K562 (cell line): ENCODE results near the gene MSRB2. TPM values are rescaled to one million over a fixed set of nuclear protein-coding genes. Genes with fewer than 3 reads are reported as not detected.

Source experiments
- CBX2 ChIP-seq: fragments of 200-600 bp; sonication (generic); IDR thresholded peaks from one replicate; pipeline ENCODE4 v1.6.1; 2012; ENCODE audit warnings: mild to moderate bottlenecking, low read length, inconsistent platforms; ENCODE audit not compliant: insufficient read depth, poor library complexity, severe bottlenecking
- ELF1 ChIP-seq: fragments of 200-800 bp; sonication (Bioruptor generic); IDR thresholded peaks from 2 replicates; pipeline ENCODE4 v1.6.1; 2016; ENCODE audit warnings: missing genetic modification characterization, missing compliant biosample characterization
- GTF2F1 ChIP-seq: IDR thresholded peaks from 2 replicates; pipeline ENCODE4 v1.6.1; 2011; ENCODE audit warnings: low read depth, low read length, improper control_type of control experiment
- HDAC1 ChIP-seq, 2 experiments: fragments of 450-650 bp; IDR thresholded peaks; 2 replicates each; pipeline ENCODE4 v1.6.1; 2016 to 2017; ENCODE audit warnings: inconsistent platforms in 1 of 2, mild to moderate bottlenecking in 1 of 2, moderate library complexity in 1 of 2
- HDGF ChIP-seq: fragments of 450-650 bp; IDR thresholded peaks from 2 replicates; pipeline ENCODE4 v1.6.1; 2016
- IRF2 ChIP-seq: sonication (generic); formaldehyde crosslinking; IDR thresholded peaks from 2 replicates; pipeline ENCODE4 v1.8.1; 2022; ENCODE audit warnings: mild to moderate bottlenecking, missing genetic modification reagents
- KDM1A ChIP-seq, 2 experiments: fragments of 450-650 bp; IDR thresholded peaks; 2 replicates each; pipeline ENCODE4 v1.6.1; 2016; ENCODE audit warnings: mild to moderate bottlenecking in 2 of 2
- KLF10 ChIP-seq: fragments of 250-450 bp; sonication (Bioruptor Pico); IDR thresholded peaks from 2 replicates; pipeline ENCODE4 v1.6.1; 2021; ENCODE audit warnings: matching md5 sums
- MCM7 ChIP-seq, 2 experiments: fragments of 450-650 bp; IDR thresholded peaks; 2 replicates each; pipeline ENCODE4 v1.6.1; 2016 to 2018
- MTA1 ChIP-seq: fragments of 450-650 bp; IDR thresholded peaks from 2 replicates; pipeline ENCODE4 v1.6.1; 2017; ENCODE audit warnings: borderline replicate concordance
- MTF1 ChIP-seq: fragments of 250-450 bp; sonication (Bioruptor Pico); IDR thresholded peaks from 2 replicates; pipeline ENCODE4 v1.9.0; 2021; ENCODE audit warnings: moderate library complexity, mild to moderate bottlenecking, inconsistent platforms, borderline replicate concordance
- NELFE ChIP-seq: IDR thresholded peaks from 2 replicates; pipeline ENCODE4 v1.6.1; 2011; ENCODE audit warnings: mild to moderate bottlenecking; ENCODE audit not compliant: insufficient read depth, insufficient read length
- PHB2 ChIP-seq: fragments of 450-650 bp; IDR thresholded peaks from 2 replicates; pipeline ENCODE4 v1.6.1; 2017; ENCODE audit warnings: low read depth
- POLR2B ChIP-seq: fragments of 450-650 bp; IDR thresholded peaks from 2 replicates; pipeline ENCODE4 v1.6.1; 2018; ENCODE audit warnings: low read depth; ENCODE audit not compliant: partially characterized antibody
- POU5F1 ChIP-seq: fragments of 150-350 bp; IDR thresholded peaks from 2 replicates; pipeline ENCODE4 v1.6.1; 2014; ENCODE audit warnings: borderline replicate concordance, low read length, low read depth, mild to moderate bottlenecking; ENCODE audit not compliant: partially characterized antibody
- SAFB2 ChIP-seq: fragments of 200-400 bp; formaldehyde crosslinking; IDR thresholded peaks from 2 replicates; pipeline ENCODE4 v1.6.1; 2018; ENCODE audit warnings: borderline replicate concordance, low read length, low read depth, moderate library complexity; ENCODE audit not compliant: severe bottlenecking
- SMARCB1 ChIP-seq: IDR thresholded peaks from 2 replicates; pipeline ENCODE4 v1.6.1; 2011; ENCODE audit warnings: improper control_type of control experiment, low read depth; ENCODE audit not compliant: insufficient read length
- STAT5B ChIP-seq: fragments of 250-450 bp; sonication (Bioruptor Pico); IDR thresholded peaks from 2 replicates; pipeline ENCODE4 v1.8.0; 2021; ENCODE audit warnings: mild to moderate bottlenecking, inconsistent platforms
- SUPT5H ChIP-seq: fragments of 450-650 bp; IDR thresholded peaks from 2 replicates; pipeline ENCODE4 v1.6.1; 2016
- ZBTB7A ChIP-seq: IDR thresholded peaks from 2 replicates; pipeline ENCODE4 v1.6.1; 2011; ENCODE audit warnings: low read depth, mild to moderate bottlenecking, low read length, moderate library complexity, borderline replicate concordance; ENCODE audit not compliant: control insufficient read depth
- ZNF274 ChIP-seq: IDR thresholded peaks from 2 replicates; pipeline ENCODE4 v1.6.1; 2011; ENCODE audit warnings: low read depth, mild to moderate bottlenecking, low read length, moderate library complexity, borderline replicate concordance
- ZNF347 ChIP-seq: fragments of 450-650 bp; formaldehyde crosslinking; IDR thresholded peaks from 2 replicates; pipeline ENCODE4 v1.4.0; 2020; ENCODE audit warnings: low read depth, mild to moderate bottlenecking, moderate library complexity
- ZNF551 ChIP-seq: fragments of 250-450 bp; sonication (Bioruptor Pico); IDR thresholded peaks from 2 replicates; pipeline ENCODE4 v1.5.0; 2021; ENCODE audit warnings: mild to moderate bottlenecking, moderate library complexity
- ZNF57 ChIP-seq: fragments of 450-650 bp; formaldehyde crosslinking; IDR thresholded peaks from 2 replicates; pipeline ENCODE4 v1.4.0; 2020; ENCODE audit warnings: mild to moderate bottlenecking, moderate library complexity
- polyA plus RNA-seq, 8 experiments: library from polyadenylated mRNA; depleted of rRNA in 4 of 8; stranded (reverse) in 5 of 8; unstranded in 3 of 8; fragments of >200 nt; fragmentation: Nextera tagmentation in 2 of 8; fragmentation: Illumina TruSeq in 1 of 8; extraction: Ambion mirVana in 2 of 8; extraction: Trizol in 1 of 8; gene quantifications; 2 replicates each; pipeline versions ENCODE4 v1.2.1 to v1.2.3, GENCODE V29; 2011 to 2014; ENCODE audit warnings: inconsistent platforms in 1 of 8, missing spikeins in 1 of 8
- total RNA-seq, 7 experiments: library from RNA; depleted of rRNA in 6 of 7; stranded (reverse); fragments of >200 nt in 6 of 7; fragmentation: Illumina TruSeq in 2 of 7; extraction: Trizol in 2 of 7; gene quantifications; 2 replicates each; pipeline versions ENCODE4 v1.2.1 to v1.2.3, GENCODE V29; 2011 to 2021; ENCODE audit warnings: low replicate concordance in 1 of 7
- TF ChIP-seq, protein P1 (sequence below): sonication (generic); formaldehyde crosslinking; IDR thresholded peaks from 2 replicates; pipeline ENCODE4 v1.8.1; 2023; ENCODE audit warnings: missing genetic modification reagents, mild to moderate bottlenecking, borderline replicate concordance

MSRB2 gene
- total and polyA plus RNA-seq, 9 of the 15 experiments (the other 6 are each of a cell fraction or from before 2014, with no cell fraction given): 1.5 to 22.3 (median 5.9) TPM

GRCh38 chr10:23063045-23063972 lies 32.1 kb upstream of the MSRB2 start (continued):
- TF ChIP-seq, protein P1, sequence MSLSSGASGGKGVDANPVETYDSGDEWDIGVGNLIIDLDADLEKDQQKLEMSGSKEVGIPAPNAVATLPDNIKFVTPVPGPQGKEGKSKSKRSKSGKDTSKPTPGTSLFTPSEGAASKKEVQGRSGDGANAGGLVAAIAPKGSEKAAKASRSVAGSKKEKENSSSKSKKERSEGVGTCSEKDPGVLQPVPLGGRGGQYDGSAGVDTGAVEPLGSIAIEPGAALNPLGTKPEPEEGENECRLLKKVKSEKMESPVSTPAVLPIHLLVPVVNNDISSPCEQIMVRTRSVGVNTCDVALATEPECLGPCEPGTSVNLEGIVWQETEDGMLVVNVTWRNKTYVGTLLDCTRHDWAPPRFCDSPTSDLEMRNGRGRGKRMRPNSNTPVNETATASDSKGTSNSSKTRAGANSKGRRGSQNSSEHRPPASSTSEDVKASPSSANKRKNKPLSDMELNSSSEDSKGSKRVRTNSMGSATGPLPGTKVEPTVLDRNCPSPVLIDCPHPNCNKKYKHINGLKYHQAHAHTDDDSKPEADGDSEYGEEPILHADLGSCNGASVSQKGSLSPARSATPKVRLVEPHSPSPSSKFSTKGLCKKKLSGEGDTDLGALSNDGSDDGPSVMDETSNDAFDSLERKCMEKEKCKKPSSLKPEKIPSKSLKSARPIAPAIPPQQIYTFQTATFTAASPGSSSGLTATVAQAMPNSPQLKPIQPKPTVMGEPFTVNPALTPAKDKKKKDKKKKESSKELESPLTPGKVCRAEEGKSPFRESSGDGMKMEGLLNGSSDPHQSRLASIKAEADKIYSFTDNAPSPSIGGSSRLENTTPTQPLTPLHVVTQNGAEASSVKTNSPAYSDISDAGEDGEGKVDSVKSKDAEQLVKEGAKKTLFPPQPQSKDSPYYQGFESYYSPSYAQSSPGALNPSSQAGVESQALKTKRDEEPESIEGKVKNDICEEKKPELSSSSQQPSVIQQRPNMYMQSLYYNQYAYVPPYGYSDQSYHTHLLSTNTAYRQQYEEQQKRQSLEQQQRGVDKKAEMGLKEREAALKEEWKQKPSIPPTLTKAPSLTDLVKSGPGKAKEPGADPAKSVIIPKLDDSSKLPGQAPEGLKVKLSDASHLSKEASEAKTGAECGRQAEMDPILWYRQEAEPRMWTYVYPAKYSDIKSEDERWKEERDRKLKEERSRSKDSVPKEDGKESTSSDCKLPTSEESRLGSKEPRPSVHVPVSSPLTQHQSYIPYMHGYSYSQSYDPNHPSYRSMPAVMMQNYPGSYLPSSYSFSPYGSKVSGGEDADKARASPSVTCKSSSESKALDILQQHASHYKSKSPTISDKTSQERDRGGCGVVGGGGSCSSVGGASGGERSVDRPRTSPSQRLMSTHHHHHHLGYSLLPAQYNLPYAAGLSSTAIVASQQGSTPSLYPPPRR (CRISPR knock-in tag): no peak
- TF ChIP-seq KLF10 (CRISPR knock-in tag) (no peak), MCM7 (IDR thresholded peaks at IDR 0.05) (no peak), MTA1 (no peak), ZNF57 (no peak), ZBTB7A (no peak; the same call in 1 of the 2 replicates), HDAC1 (IDR thresholded peaks at IDR 0.05) (0 out of 4 replicates have a peak, but pooled peaks of 1 of the 2 experiments have one; percentile 27), POU5F1 (no peak), SUPT5H (no peak), ELF1 (tag) (no peak), ZNF347 (CRISPR knock-in tag) (no peak), ZNF551 (no peak), GTF2F1 (no peak), STAT5B (no peak), SMARCB1 (no peak), KDM1A (IDR thresholded peaks at IDR 0.05) (peak in 1 of 2 experiments; percentile 9; a peak in 1 of 4 replicates), ZNF274 (no peak), SAFB2 (no peak), HDGF (no peak), CBX2 (no peak), IRF2 (CRISPR knock-in tag) (no peak), MTF1 (CRISPR knock-in tag) (no peak), POLR2B (no peak), NELFE (no peak), PHB2 (no peak)
